NCI-H524 (cell line): ENCODE results near the gene HES7.
A peak's percentile ranks its signal among the peaks of the same experiment; 100 is the strongest.

Source experiments
- DNase-seq, 2 experiments: peaks; one replicate each; lab custom pipeline; 2025; lab: John Stamatoyannopoulos, UW

HES7 gene

GRCh38 chr17:8155231-8155995 lies 31.5 kb upstream of the HES7 start:
- no peak for DNase-seq

GRCh38 chr17:8154608-8155155 lies 30.8 kb upstream of the HES7 start:
- DNase-seq: no peak

- DNase-seq: peak; percentile 66 to 82
Measured at GRCh38 chr17:8153957-8154607, 30.2 kb upstream of the HES7 start.

- peak in 1 of 2 experiments; percentile 2 for DNase-seq
Measured at GRCh38 chr17:8153525-8153956, 29.6 kb upstream of the HES7 start.

- DNase-seq: no peak
Measured at GRCh38 chr17:8153031-8153451, 29.1 kb upstream of the HES7 start.

- peak in 1 of 2 experiments; percentile 80 for DNase-seq
Measured at GRCh38 chr17:8152112-8152775, 28.3 kb upstream of the HES7 start, which contains the start of gene PER1. TSS of gene PER1 (minus strand) at chr17:8152404. CDS start at chr17:8150706, 1,698 bp downstream.

- DNase-seq: no peak
Measured at GRCh38 chr17:8151641-8152111, 27.8 kb upstream of the HES7 start.

- peak in 1 of 2 experiments; percentile 46 for DNase-seq
Measured at GRCh38 chr17:8151120-8151640, 27.3 kb upstream of the HES7 start.

GRCh38 chr17:8150194-8151119 lies 26.6 kb upstream of the HES7 start:
- no peak for DNase-seq

- DNase-seq: no peak
Measured at GRCh38 chr17:8149419-8150193, 25.7 kb upstream of the HES7 start.

GRCh38 chr17:8148560-8148959 lies 24.7 kb upstream of the HES7 start:
- DNase-seq: no peak

GRCh38 chr17:8147805-8148404 lies 24.0 kb upstream of the HES7 start:
- no peak for DNase-seq

- DNase-seq: no peak
Measured at GRCh38 chr17:8147141-8147804, 23.4 kb upstream of the HES7 start.

GRCh38 chr17:8146381-8147140 lies 22.7 kb upstream of the HES7 start:
- DNase-seq: no peak

GRCh38 chr17:8145811-8146210 lies 21.9 kb upstream of the HES7 start:
- DNase-seq: no peak

GRCh38 chr17:8144401-8145231 lies 20.7 kb upstream of the HES7 start:
- no peak for DNase-seq

GRCh38 chr17:8143581-8144400 lies 19.9 kb upstream of the HES7 start:
- no peak for DNase-seq
